HepG2 (cell line): ENCODE results near the gene PIGZ. TPM values are rescaled to one million over a fixed set of nuclear protein-coding genes. Genes with fewer than 3 reads are reported as not detected.

Experiments
- ATAC-seq: fragments of 200-7000 bp; cut with Tn5 transposase; 3 replicates; pipeline ENCODE4 v1.9.1; 2020; ENCODE audit warnings: mild to moderate bottlenecking, moderate library complexity
- BruUV-seq: library from RNA; stranded (reverse); fragments of 400-500 nt; replicated peaks from 2 replicates; lab custom pipeline; 2021; lab: Mats Ljungman, UMichigan
- CTCF ChIA-PET: fragments of 300-600 bp; formaldehyde crosslinking; extraction: SDS; loops from one replicate; lab custom pipeline; 2021; ENCODE audit warnings: low total read pairs, inconsistent platforms, low intra/inter-chr PET ratio; lab: Yijun Ruan, JAX
- POLR2A ChIA-PET: fragments of 350-600 bp; sonication (Branson Sonifier 250); formaldehyde crosslinking; loops from one replicate; lab custom pipeline; 2020; ENCODE audit warnings: antibody characterized with exemption, inconsistent platforms; lab: Yijun Ruan, JAX
- DNase-seq: peaks from one replicate; pipeline ENCODE4 v3.0.0-alpha.2; 2015; ENCODE audit warnings: low spot score
- FAIRE-seq: peaks from 3 replicates; lab custom pipeline; 2011; peaks lifted over from hg19 to GRCh38; lab: Jason Lieb, UNC
- H2AFZ ChIP-seq: one replicate; pipeline ENCODE4 v1.6.1; 2011; ENCODE audit warnings: low read length, inconsistent platforms
- H3K27ac ChIP-seq: fragments of 300-600 bp; 3 replicates; pipeline ENCODE4 v1.8.0; 2011; ENCODE audit warnings: mixed run types, mild to moderate bottlenecking, mixed read lengths, low read length, inconsistent platforms; ENCODE audit not compliant: insufficient read depth; ENCODE audit errors: extremely low read length
- H3K27me3 ChIP-seq, 2 experiments: fragments of 200-600 bp in 1 of 2; 2 replicates in 1 of 2; 3 replicates in 1 of 2; pipeline versions ENCODE4 v1.6.0 to v1.8.0; 2011; ENCODE audit warnings: low read length in 2 of 2, mild to moderate bottlenecking in 2 of 2, moderate library complexity in 2 of 2, inconsistent platforms in 1 of 2; ENCODE audit not compliant: insufficient read depth in 2 of 2, control insufficient read depth in 1 of 2
- H3K36me3 ChIP-seq, 2 experiments: fragments of 200-600 bp in 1 of 2; replicated peaks in 1 of 2; 2 replicates in 1 of 2; 3 replicates in 1 of 2; pipeline versions ENCODE4 v1.5.1 to v1.8.0; 2011; ENCODE audit warnings: low read length in 2 of 2, inconsistent platforms in 1 of 2; ENCODE audit not compliant: insufficient read depth in 2 of 2, control insufficient read depth in 1 of 2
- H3K4me1 ChIP-seq: 2 replicates; pipeline ENCODE4 v1.5.1; 2012; ENCODE audit warnings: low read length, inconsistent platforms; ENCODE audit not compliant: insufficient read depth
- H3K4me2 ChIP-seq: 2 replicates; pipeline ENCODE4 v1.6.0; 2011; ENCODE audit warnings: low read depth, low read length, inconsistent platforms
- H3K4me3 ChIP-seq, 3 experiments: fragments of 200-600 bp in 1 of 3; sonication (generic), shearing (Covaris generic) in 1 of 3; replicated peaks in 1 of 3; 2 replicates each; pipeline ENCODE4 v1.5.1; 2011 to 2016; ENCODE audit warnings: low read length in 3 of 3, inconsistent platforms in 2 of 3, low read depth in 2 of 3, mild to moderate bottlenecking in 2 of 3, control low read depth in 1 of 3, mixed read lengths in 1 of 3; ENCODE audit not compliant: insufficient read depth in 1 of 3
- H3K79me2 ChIP-seq: one replicate; pipeline ENCODE4 v1.6.1; 2011; ENCODE audit warnings: low read length, inconsistent platforms; ENCODE audit not compliant: insufficient read depth
- H3K9ac ChIP-seq: 2 replicates; pipeline ENCODE4 v1.6.0; 2011; ENCODE audit warnings: mild to moderate bottlenecking, low read depth, low read length, inconsistent platforms; ENCODE audit not compliant: insufficient read depth
- H3K9me3 ChIP-seq: 2 replicates; pipeline ENCODE4 v1.5.1; 2012; ENCODE audit warnings: mild to moderate bottlenecking, low read length
- H4K20me1 ChIP-seq: 2 replicates; pipeline ENCODE4 v1.6.0; 2011; ENCODE audit warnings: inconsistent platforms, mild to moderate bottlenecking, low read length, moderate library complexity; ENCODE audit not compliant: insufficient read depth
- ARNT2 ChIP-seq: sonication (generic); formaldehyde crosslinking; IDR thresholded peaks from 2 replicates; pipeline ENCODE4 v1.8.0; 2022; ENCODE audit warnings: mild to moderate bottlenecking, low read depth, missing genetic modification reagents, moderate library complexity
- GATA4 ChIP-seq: sonication (generic); IDR thresholded peaks from 2 replicates; pipeline ENCODE4 v1.6.1; 2016; ENCODE audit warnings: antibody characterized with exemption, low read depth, borderline replicate concordance
- HMGXB4 ChIP-seq, 2 experiments: sonication (generic) in 1 of 2; formaldehyde crosslinking in 1 of 2; IDR thresholded peaks; 2 replicates each; pipeline versions ENCODE4 v1.4.0 to v1.6.1; 2018 to 2020; ENCODE audit warnings: missing genetic modification reagents in 2 of 2, borderline replicate concordance in 1 of 2, low read depth in 1 of 2, mild to moderate bottlenecking in 1 of 2, missing biosample characterization in 1 of 2
- HNRNPLL ChIP-seq: fragments of 200-400 bp; formaldehyde crosslinking; IDR thresholded peaks from 2 replicates; pipeline ENCODE4 v1.6.1; 2017; ENCODE audit warnings: mild to moderate bottlenecking, low read depth, low read length; ENCODE audit not compliant: poor library complexity, severe bottlenecking
- MED8 ChIP-seq: sonication (generic); formaldehyde crosslinking; IDR thresholded peaks from 2 replicates; pipeline ENCODE4 v1.8.1; 2023; ENCODE audit warnings: mild to moderate bottlenecking, missing genetic modification reagents; ENCODE audit not compliant: insufficient replicate concordance
- MIER2 ChIP-seq: IDR thresholded peaks from 2 replicates; pipeline ENCODE4 v1.6.1; 2016; ENCODE audit warnings: missing biosample characterization, missing genetic modification reagents
- MLLT10 ChIP-seq: sonication (generic); formaldehyde crosslinking; IDR thresholded peaks from 2 replicates; pipeline ENCODE4 v1.4.0; 2020; ENCODE audit warnings: missing genetic modification reagents
- RARG ChIP-seq: sonication (generic); formaldehyde crosslinking; IDR thresholded peaks from 2 replicates; pipeline ENCODE4 v1.4.0; 2020; ENCODE audit warnings: low read depth, mild to moderate bottlenecking, missing genetic modification reagents
- REPIN1 ChIP-seq: sonication (generic); formaldehyde crosslinking; IDR thresholded peaks from 2 replicates; pipeline ENCODE4 v1.8.0; 2022; ENCODE audit warnings: missing genetic modification reagents, low read depth, mild to moderate bottlenecking, borderline replicate concordance
- TBX2 ChIP-seq: sonication (generic); formaldehyde crosslinking; IDR thresholded peaks from 2 replicates; pipeline ENCODE4 v1.5.0; 2020; ENCODE audit warnings: missing genetic modification reagents, mild to moderate bottlenecking, borderline replicate concordance
- ZBTB8A ChIP-seq: sonication (generic); formaldehyde crosslinking; IDR thresholded peaks from 2 replicates; pipeline ENCODE4 v1.4.0; 2020; ENCODE audit warnings: mild to moderate bottlenecking, low read depth, missing genetic modification reagents, borderline replicate concordance
- ZNF121 ChIP-seq: sonication (generic); formaldehyde crosslinking; IDR thresholded peaks from 2 replicates; pipeline ENCODE4 v1.5.0; 2020; ENCODE audit warnings: mild to moderate bottlenecking, missing genetic modification reagents
- ZNF317 ChIP-seq: sonication (generic); formaldehyde crosslinking; IDR thresholded peaks from 2 replicates; pipeline ENCODE4 v1.5.0; 2020; ENCODE audit warnings: mild to moderate bottlenecking, missing genetic modification reagents
- ZNF33B ChIP-seq: sonication (generic); formaldehyde crosslinking; IDR thresholded peaks from 2 replicates; pipeline ENCODE4 v1.5.1; 2020; ENCODE audit warnings: mild to moderate bottlenecking, missing genetic modification reagents
- ZNF414 ChIP-seq: sonication (generic); formaldehyde crosslinking; IDR thresholded peaks from 2 replicates; pipeline ENCODE4 v1.5.0; 2020; ENCODE audit warnings: missing genetic modification reagents
- ZNF580 ChIP-seq: IDR thresholded peaks from 2 replicates; pipeline ENCODE4 v1.6.1; 2016; ENCODE audit warnings: low read depth, borderline replicate concordance
- WGBS: methylation state at CpG from one replicate; pipeline ENCODE4 v1.1.6; 2017; ENCODE audit warnings: low lambda C conversion rate; 5-methylcytosine and 5-hydroxymethylcytosine counted together
- in situ Hi-C: cut with HindIII; loops from 2 replicates; pipeline ENCODE4 v1.10.0; 2017; ENCODE audit warnings: low pct_unique_long_range_greater_than_20kb; ENCODE audit not compliant: extremely low pct_ligation_motif_present
- intact Hi-C: fragments of 100-400 bp; cut with micrococcal nuclease; formaldehyde crosslinking; loops from one replicate; pipeline ENCODE4 v1.10.0; 2022; ENCODE audit not compliant: unreplicated experiment
- polyA plus RNA-seq, 8 experiments: library from polyadenylated mRNA; depleted of rRNA in 3 of 8; stranded (reverse) in 7 of 8; unstranded in 1 of 8; fragments of >200 nt; fragmentation: Illumina TruSeq in 4 of 8; extraction: Trizol in 4 of 8; gene quantifications; 2 replicates each; pipeline versions ENCODE4 v1.2.1 to v1.2.3, GENCODE V29; 2011 to 2016; ENCODE audit warnings: low read depth in 4 of 8, missing spikeins in 1 of 8, mixed read lengths in 1 of 8; ENCODE audit not compliant: insufficient read depth in 1 of 8
- total RNA-seq, 5 experiments: library from RNA; depleted of rRNA; stranded (reverse); fragments of >200 nt; fragmentation: Illumina TruSeq; extraction: Trizol; gene quantifications; 2 replicates each; pipeline ENCODE4 v1.2.3, GENCODE V29; 2016; ENCODE audit warnings: low read depth in 1 of 5
- TF ChIP-seq, protein P1 (sequence below): sonication (generic); formaldehyde crosslinking; IDR thresholded peaks from 2 replicates; pipeline ENCODE4 v1.4.0; 2020; ENCODE audit warnings: low read depth, mild to moderate bottlenecking, missing genetic modification reagents

The PIGZ gene
- total and polyA plus RNA-seq, 2 of the 13 experiments (the other 11 are each of a cell fraction or from before 2014, with no cell fraction given) = 4.7 to 60.5 TPM

DNA sequence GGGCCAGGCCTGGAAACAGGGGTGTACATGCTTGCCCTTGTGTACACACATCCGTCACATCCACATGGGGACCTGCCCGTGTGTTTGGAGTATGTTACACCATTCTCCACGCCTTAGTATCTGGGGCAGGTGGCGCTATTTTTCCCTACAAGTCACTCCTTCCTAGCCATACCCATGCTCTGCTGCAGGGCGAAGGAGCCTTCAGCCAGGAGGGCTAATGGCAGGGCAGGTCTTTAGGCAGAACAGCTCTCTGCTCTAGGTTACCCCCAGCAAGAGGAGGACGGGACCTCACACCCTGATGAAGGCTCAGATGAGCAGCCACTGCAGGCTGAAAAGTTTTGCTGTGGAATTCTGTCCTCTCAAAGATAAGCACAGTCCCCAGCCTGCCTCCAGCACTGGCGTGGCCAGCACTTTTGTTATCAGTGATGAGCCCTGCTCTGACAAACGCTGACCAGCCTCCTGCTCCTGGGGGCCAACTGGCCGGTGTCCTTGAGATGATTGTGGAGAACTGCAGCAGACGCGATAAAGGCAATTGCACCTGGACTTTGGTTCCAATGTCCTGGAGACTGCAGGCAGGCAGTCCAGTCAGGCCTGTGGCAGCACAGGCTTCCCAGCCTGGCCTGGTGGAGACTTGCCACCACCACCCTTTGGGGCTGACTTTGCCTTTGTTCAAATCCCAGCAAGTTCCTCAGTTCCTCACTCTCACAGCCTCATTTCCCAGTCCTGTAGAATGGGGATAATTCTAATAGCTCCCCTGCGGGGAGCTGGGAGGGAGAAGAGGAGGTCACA, 19.8 kb upstream of the PIGZ start:
- Histone ChIP-seq H3K36me3 (no peaks in the 10 kb centered on the region), H3K4me2 (peak overlapping the region; percentile 87), H3K79me2 (no peaks in the 10 kb centered on the region), H3K4me1 (peaks cover 73% of the 10 kb centered on the region), H4K20me1 (no peaks in the 10 kb centered on the region), H3K9ac (peak overlapping the region; percentile 31), H2AFZ (no peak overlapping the region), H3K27me3 (no peaks in the 10 kb centered on the region), H3K27ac (peak overlapping the region; percentile 77), H3K4me3 (peak overlapping the region; percentile 31 to 57 (median 31); a peak in 5 of 6 replicates), H3K9me3 (peaks cover 2% of the 10 kb centered on the region; the same call in 1 of the 2 replicates)
- ATAC-seq = peak; percentile 77
- BruUV-seq = no TSS peak
- in situ Hi-C loops (loop anchor here (25.0 kb wide), 1 partner anchor 524 kb away; no protein-coding TSS in a partner anchor), intact Hi-C loops (no loop called here)
- peak; percentile 74 for DNase-seq
- ChIA-PET CTCF (interaction anchor here (1.0 kb wide), 1 partner anchor 15 kb away, joined by 3 read pairs; no protein-coding TSS in a partner anchor), POLR2A (interaction anchor here (1.2 kb wide), 1 partner anchor 41 kb away, joined by 5 read pairs; the partner anchor contains the start of gene MELTF)
- 1% methylated on average over 5 of the region's 12 CpGs for WGBS
- FAIRE-seq = peak; percentile 88
- TF ChIP-seq GATA4 (peak; percentile 55; the same call in 1 of the 2 replicates), MLLT10 (CRISPR knock-in tag) (no peak), ARNT2 (CRISPR knock-in tag) (peak; percentile 84; the same call in 1 of the 2 replicates), TBX2 (CRISPR knock-in tag) (peak; percentile 56; the same call in 1 of the 2 replicates), ZNF414 (CRISPR knock-in tag) (0 out of 2 replicates have a peak, but pooled peaks have one; percentile 44), ZNF317 (CRISPR knock-in tag) (peak; percentile 47; the same call in 1 of the 2 replicates), ZBTB8A (CRISPR knock-in tag) (no peak), HNRNPLL (peak; percentile 30), HMGXB4 (CRISPR knock-in tag; IDR thresholded peaks at IDR 0.05; ENCODE audit: borderline replicate concordance in 1 of 2, low read depth in 1 of 2) (peak; percentile 48 to 75), ZNF33B (CRISPR knock-in tag) (no peak), REPIN1 (CRISPR knock-in tag) (no peak; the same call in 1 of the 2 replicates), MED8 (peak; percentile 49), ZNF580 (peak; percentile 64; the same call in 1 of the 2 replicates), RARG (CRISPR knock-in tag) (no peak), MIER2 (CRISPR knock-in tag) (0 out of 2 replicates have a peak, but pooled peaks have one; percentile 13), ZNF121 (CRISPR knock-in tag) (peak; percentile 31; the same call in 1 of the 2 replicates)
- TF ChIP-seq, protein P1, sequence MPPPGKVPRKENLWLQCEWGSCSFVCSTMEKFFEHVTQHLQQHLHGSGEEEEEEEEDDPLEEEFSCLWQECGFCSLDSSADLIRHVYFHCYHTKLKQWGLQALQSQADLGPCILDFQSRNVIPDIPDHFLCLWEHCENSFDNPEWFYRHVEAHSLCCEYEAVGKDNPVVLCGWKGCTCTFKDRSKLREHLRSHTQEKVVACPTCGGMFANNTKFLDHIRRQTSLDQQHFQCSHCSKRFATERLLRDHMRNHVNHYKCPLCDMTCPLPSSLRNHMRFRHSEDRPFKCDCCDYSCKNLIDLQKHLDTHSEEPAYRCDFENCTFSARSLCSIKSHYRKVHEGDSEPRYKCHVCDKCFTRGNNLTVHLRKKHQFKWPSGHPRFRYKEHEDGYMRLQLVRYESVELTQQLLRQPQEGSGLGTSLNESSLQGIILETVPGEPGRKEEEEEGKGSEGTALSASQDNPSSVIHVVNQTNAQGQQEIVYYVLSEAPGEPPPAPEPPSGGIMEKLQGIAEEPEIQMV (CRISPR knock-in tag) = no peak
